Measurements from ENCODE around the gene CDK14. TPM values are rescaled to one million over a fixed set of nuclear protein-coding genes. Genes with fewer than 3 reads are reported as not detected.
A peak's percentile ranks its signal among the peaks of the same experiment; 100 is the strongest.

CDK14 gene
- total and polyA plus RNA-seq, 4 donors = 60.9 to 126 (median 82.9) TPM

- H3K27me3 ChIP-seq (ENCODE audit: control insufficient read depth, insufficient read depth, low read length) = no peaks in the 10 kb centered on the region
- no peak overlapping the region for H3K4me3 ChIP-seq (ENCODE audit: low read depth, low read length)
- DNase-seq (ENCODE audit: low read depth in 4 of 6, low spot score in 6 of 6) = no peak
- no peak overlapping the region for H3K27ac ChIP-seq (ENCODE audit: low read depth, low read length)
- H3K9me3 ChIP-seq (ENCODE audit: control insufficient read depth, insufficient read depth, low read length) = no peaks in the 10 kb centered on the region
- 83% methylated on average over 2 of the region's 3 CpGs for WGBS (ENCODE audit: insufficient coverage)
- no peaks in the 10 kb centered on the region for H3K36me3 ChIP-seq (ENCODE audit: control insufficient read depth, insufficient read depth, low read length)
- H3K4me1 ChIP-seq (ENCODE audit: control insufficient read depth, insufficient read depth, low read length) = no peaks in the 10 kb centered on the region
Measured at GRCh38 chr7:90574146-90574819, 21.8 kb upstream of the CDK14 start.

- H3K36me3 ChIP-seq (ENCODE audit: control insufficient read depth, insufficient read depth, low read length) = no peaks in the 10 kb centered on the region
- no peak overlapping the region for H3K27ac ChIP-seq (ENCODE audit: low read depth, low read length)
- H3K4me3 ChIP-seq (ENCODE audit: low read depth, low read length) = no peak overlapping the region
- no peak for DNase-seq (ENCODE audit: low read depth in 4 of 6, low spot score in 6 of 6)
- H3K27me3 ChIP-seq (ENCODE audit: control insufficient read depth, insufficient read depth, low read length) = no peaks in the 10 kb centered on the region
- WGBS (ENCODE audit: insufficient coverage) = no CpG with 5 or more reads among the region's 1 CpG
- H3K9me3 ChIP-seq (ENCODE audit: control insufficient read depth, insufficient read depth, low read length) = no peaks in the 10 kb centered on the region
- H3K4me1 ChIP-seq (ENCODE audit: control insufficient read depth, insufficient read depth, low read length) = no peaks in the 10 kb centered on the region
Measured at GRCh38 chr7:90574820-90575187, 21.3 kb upstream of the CDK14 start.

GRCh38 chr7:90579181-90579688 is 16.9 kb upstream of the CDK14 start:
- no peak overlapping the region for H3K27ac ChIP-seq (ENCODE audit: low read depth, low read length)
- no peaks in the 10 kb centered on the region for H3K9me3 ChIP-seq (ENCODE audit: control insufficient read depth, insufficient read depth, low read length)
- WGBS (ENCODE audit: insufficient coverage) = 100% methylated on average over 1 of the region's 4 CpGs
- H3K36me3 ChIP-seq (ENCODE audit: control insufficient read depth, insufficient read depth, low read length) = no peaks in the 10 kb centered on the region
- no peaks in the 10 kb centered on the region for H3K4me1 ChIP-seq (ENCODE audit: control insufficient read depth, insufficient read depth, low read length)
- H3K27me3 ChIP-seq (ENCODE audit: control insufficient read depth, insufficient read depth, low read length) = no peaks in the 10 kb centered on the region
- DNase-seq (ENCODE audit: low read depth in 4 of 6, low spot score in 6 of 6) = no peak
- no peak overlapping the region for H3K4me3 ChIP-seq (ENCODE audit: low read depth, low read length)

- DNase-seq (ENCODE audit: low read depth in 4 of 6, low spot score in 6 of 6) = no peak
- H3K27ac ChIP-seq (ENCODE audit: low read depth, low read length) = no peak overlapping the region
- H3K4me1 ChIP-seq (ENCODE audit: control insufficient read depth, insufficient read depth, low read length) = no peaks in the 10 kb centered on the region
- no peaks in the 10 kb centered on the region for H3K36me3 ChIP-seq (ENCODE audit: control insufficient read depth, insufficient read depth, low read length)
- no peak overlapping the region for H3K4me3 ChIP-seq (ENCODE audit: low read depth, low read length)
- H3K27me3 ChIP-seq (ENCODE audit: control insufficient read depth, insufficient read depth, low read length) = no peaks in the 10 kb centered on the region
- 93% methylated on average over 2 of the region's 3 CpGs for WGBS (ENCODE audit: insufficient coverage)
- no peaks in the 10 kb centered on the region for H3K9me3 ChIP-seq (ENCODE audit: control insufficient read depth, insufficient read depth, low read length)
Measured at GRCh38 chr7:90580051-90580450, 16.1 kb upstream of the CDK14 start.

- no CpG with 5 or more reads among the region's 2 CpGs for WGBS (ENCODE audit: insufficient coverage)
- Histone ChIP-seq H3K27ac (ENCODE audit: low read depth, low read length) (no peak overlapping the region), H3K27me3 (ENCODE audit: control insufficient read depth, insufficient read depth, low read length) (no peaks in the 10 kb centered on the region), H3K4me3 (ENCODE audit: low read depth, low read length) (no peak overlapping the region), H3K4me1 (ENCODE audit: control insufficient read depth, insufficient read depth, low read length) (no peaks in the 10 kb centered on the region), H3K36me3 (ENCODE audit: control insufficient read depth, insufficient read depth, low read length) (no peaks in the 10 kb centered on the region), H3K9me3 (ENCODE audit: control insufficient read depth, insufficient read depth, low read length) (no peaks in the 10 kb centered on the region)
- no peak for DNase-seq (ENCODE audit: low read depth in 4 of 6, low spot score in 6 of 6)
Measured at GRCh38 chr7:90582164-90582563, 14.0 kb upstream of the CDK14 start.

GRCh38 chr7:90584378-90584777 is 11.7 kb upstream of the CDK14 start:
- no CpG with 5 or more reads among the region's 1 CpG for WGBS (ENCODE audit: insufficient coverage)
- H3K4me3 ChIP-seq (ENCODE audit: low read depth, low read length) = no peak overlapping the region
- DNase-seq (ENCODE audit: low read depth in 4 of 6, low spot score in 6 of 6) = no peak

GRCh38 chr7:90586091-90586490 is 10.0 kb upstream of the CDK14 start:
- peak in 1 of 6 donors; percentile 5 for DNase-seq (ENCODE audit: low read depth in 4 of 6, low spot score in 6 of 6)
- WGBS (ENCODE audit: insufficient coverage) = 100% methylated on average over 1 of the region's 1 CpG

More at GRCh38 chr7:90584378-90584777, 11.7 kb upstream of the CDK14 start:
- Histone ChIP-seq H3K27ac (ENCODE audit: low read depth, low read length) (no peak overlapping the region), H3K9me3 (ENCODE audit: control insufficient read depth, insufficient read depth, low read length) (no peaks in the 10 kb centered on the region), H3K4me1 (ENCODE audit: control insufficient read depth, insufficient read depth, low read length) (no peaks in the 10 kb centered on the region), H3K27me3 (ENCODE audit: control insufficient read depth, insufficient read depth, low read length) (no peaks in the 10 kb centered on the region), H3K36me3 (ENCODE audit: control insufficient read depth, insufficient read depth, low read length) (no peaks in the 10 kb centered on the region)

GRCh38 chr7:90587766-90588165 is 8.4 kb upstream of the CDK14 start:
- H3K9me3 ChIP-seq (ENCODE audit: control insufficient read depth, insufficient read depth, low read length) = no peaks in the 10 kb centered on the region
- no CpG with 5 or more reads among the region's 2 CpGs for WGBS (ENCODE audit: insufficient coverage)
- H3K27ac ChIP-seq (ENCODE audit: low read depth, low read length) = no peak overlapping the region
- no peaks in the 10 kb centered on the region for H3K4me1 ChIP-seq (ENCODE audit: control insufficient read depth, insufficient read depth, low read length)
- no peaks in the 10 kb centered on the region for H3K36me3 ChIP-seq (ENCODE audit: control insufficient read depth, insufficient read depth, low read length)
- no peaks in the 10 kb centered on the region for H3K27me3 ChIP-seq (ENCODE audit: control insufficient read depth, insufficient read depth, low read length)
- no peak overlapping the region for H3K4me3 ChIP-seq (ENCODE audit: low read depth, low read length)
- DNase-seq (ENCODE audit: low read depth in 4 of 6, low spot score in 6 of 6) = no peak

More at GRCh38 chr7:90586091-90586490, 10.0 kb upstream of the CDK14 start:
- no peaks in the 10 kb centered on the region for H3K27me3 ChIP-seq (ENCODE audit: control insufficient read depth, insufficient read depth, low read length)
- no peak overlapping the region for H3K4me3 ChIP-seq (ENCODE audit: low read depth, low read length)
- H3K4me1 ChIP-seq (ENCODE audit: control insufficient read depth, insufficient read depth, low read length) = no peaks in the 10 kb centered on the region
- no peak overlapping the region for H3K27ac ChIP-seq (ENCODE audit: low read depth, low read length)
- no peaks in the 10 kb centered on the region for H3K36me3 ChIP-seq (ENCODE audit: control insufficient read depth, insufficient read depth, low read length)
- H3K9me3 ChIP-seq (ENCODE audit: control insufficient read depth, insufficient read depth, low read length) = no peaks in the 10 kb centered on the region

- no peak for DNase-seq (ENCODE audit: low read depth in 4 of 6, low spot score in 6 of 6)
Measured at GRCh38 chr7:90592033-90592432, 4.1 kb upstream of the CDK14 start.

GRCh38 chr7:90593205-90593604 is 2.9 kb upstream of the CDK14 start:
- Histone ChIP-seq H3K4me3 (ENCODE audit: low read depth, low read length) (no peak overlapping the region), H3K27me3 (ENCODE audit: control insufficient read depth, insufficient read depth, low read length) (no peaks in the 10 kb centered on the region), H3K27ac (ENCODE audit: low read depth, low read length) (no peak overlapping the region), H3K4me1 (ENCODE audit: control insufficient read depth, insufficient read depth, low read length) (peaks cover 4% of the 10 kb centered on the region), H3K36me3 (ENCODE audit: control insufficient read depth, insufficient read depth, low read length) (no peaks in the 10 kb centered on the region), H3K9me3 (ENCODE audit: control insufficient read depth, insufficient read depth, low read length) (no peaks in the 10 kb centered on the region)
- DNase-seq (ENCODE audit: low read depth in 4 of 6, low spot score in 6 of 6) = peak in 1 of 6 donors; percentile 7

More at GRCh38 chr7:90592033-90592432, 4.1 kb upstream of the CDK14 start:
- Histone ChIP-seq H3K4me3 (ENCODE audit: low read depth, low read length) (no peak overlapping the region), H3K27me3 (ENCODE audit: control insufficient read depth, insufficient read depth, low read length) (no peaks in the 10 kb centered on the region), H3K27ac (ENCODE audit: low read depth, low read length) (no peak overlapping the region), H3K36me3 (ENCODE audit: control insufficient read depth, insufficient read depth, low read length) (no peaks in the 10 kb centered on the region), H3K4me1 (ENCODE audit: control insufficient read depth, insufficient read depth, low read length) (peaks cover 4% of the 10 kb centered on the region), H3K9me3 (ENCODE audit: control insufficient read depth, insufficient read depth, low read length) (no peaks in the 10 kb centered on the region)
